Glutamatergic neuron (in vitro differentiated cells): ENCODE data around the gene OTX2. TPM values are rescaled to one million over a fixed set of nuclear protein-coding genes. Genes with fewer than 3 reads are reported as not detected.

ENCODE experiments used
- DNase-seq: peaks from one replicate; pipeline ENCODE4 v3.0.0; 2022
- H3K27ac Mint-ChIP-seq: one replicate; pipeline ENCODE4 v1.8.0; 2020; ENCODE audit warnings: mild to moderate bottlenecking, mixed read lengths, inconsistent platforms; ENCODE audit not compliant: unreplicated experiment
- H3K27me3 Mint-ChIP-seq: one replicate; pipeline ENCODE4 v1.8.0; 2020; ENCODE audit warnings: mild to moderate bottlenecking, moderate library complexity, mixed read lengths, inconsistent platforms; ENCODE audit not compliant: unreplicated experiment
- H3K36me3 Mint-ChIP-seq: one replicate; pipeline ENCODE4 v1.8.0; 2020; ENCODE audit warnings: mild to moderate bottlenecking, mixed read lengths, inconsistent platforms; ENCODE audit not compliant: unreplicated experiment
- H3K4me1 Mint-ChIP-seq: one replicate; pipeline ENCODE4 v1.8.0; 2020; ENCODE audit warnings: mild to moderate bottlenecking, low read depth, mixed read lengths, inconsistent platforms; ENCODE audit not compliant: unreplicated experiment
- H3K4me3 Mint-ChIP-seq: one replicate; pipeline ENCODE4 v1.8.0; 2020; ENCODE audit warnings: mild to moderate bottlenecking, mixed read lengths, inconsistent platforms; ENCODE audit not compliant: unreplicated experiment
- H3K9me3 Mint-ChIP-seq: one replicate; pipeline ENCODE4 v1.8.0; 2020; ENCODE audit warnings: mild to moderate bottlenecking, moderate library complexity, mixed read lengths, inconsistent platforms; ENCODE audit not compliant: unreplicated experiment
- CTCF ChIP-seq: fragments of 200-600 bp; sonication (generic); IDR thresholded peaks from one replicate; pipeline ENCODE4 v1.5.0; 2021; ENCODE audit not compliant: partially characterized antibody, unreplicated experiment
- total RNA-seq: library from RNA; stranded (reverse); fragmentation: NEBNext Ultra II Directional; extraction: Animal tissue kit (Norgen Biotek cat#: 25700); gene quantifications from one replicate; pipeline ENCODE4 v1.2.1, GENCODE V29; 2021; ENCODE audit not compliant: unreplicated experiment

The OTX2 gene
- total RNA-seq, 1 donor from 2014 or later, result 18.8 TPM

- DNase-seq, result no peak
- Mint-ChIP-seq H3K36me3 (no peaks in the 10 kb centered on the region), H3K27ac (no peak overlapping the region), H3K9me3 (peaks cover 6% of the 10 kb centered on the region), H3K4me1 (peaks cover 2% of the 10 kb centered on the region), H3K27me3 (peaks cover 25% of the 10 kb centered on the region), H3K4me3 (peak overlapping the region; percentile 14)
- no peak for TF ChIP-seq CTCF
These were observed 13.2 kb downstream of the OTX2 start for GRCh38 chr14:56797003-56797568.

DNA sequence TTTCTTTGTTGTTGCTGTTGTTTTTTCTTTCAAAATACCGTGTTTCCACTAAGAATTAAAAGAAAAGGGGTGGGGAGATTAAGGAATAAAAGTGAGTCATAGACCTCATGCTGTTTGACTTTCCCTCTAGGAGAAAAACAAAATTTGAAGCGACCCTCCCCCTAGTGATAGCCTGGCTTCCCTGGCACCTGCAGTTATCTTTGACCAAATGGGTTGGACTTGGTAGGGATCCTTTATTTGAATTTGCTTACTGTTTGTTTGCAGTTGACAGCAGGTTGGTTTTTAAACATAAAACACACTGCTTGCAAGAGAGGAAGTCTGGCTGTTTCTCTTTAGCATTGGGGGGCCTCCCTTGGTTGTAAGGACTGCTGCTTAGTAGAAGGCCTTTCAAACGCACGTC lies 14.0 kb downstream of the OTX2 start:
- no peak for DNase-seq
- Mint-ChIP-seq H3K4me1 (peaks cover 2% of the 10 kb centered on the region), H3K36me3 (no peaks in the 10 kb centered on the region), H3K4me3 (no peak overlapping the region), H3K27ac (no peak overlapping the region), H3K9me3 (peaks cover 6% of the 10 kb centered on the region), H3K27me3 (peaks cover 25% of the 10 kb centered on the region)
- no peak for TF ChIP-seq CTCF

- H3K9me3 Mint-ChIP-seq, result peaks cover 7% of the 10 kb centered on the region
- H3K36me3 Mint-ChIP-seq, result no peaks in the 10 kb centered on the region
- TF ChIP-seq CTCF, result no peak
- no peak overlapping the region for H3K4me3 Mint-ChIP-seq
- no peak overlapping the region for H3K27ac Mint-ChIP-seq
- H3K4me1 Mint-ChIP-seq, result no peaks in the 10 kb centered on the region
- DNase-seq, result no peak
- H3K27me3 Mint-ChIP-seq, result peaks cover 21% of the 10 kb centered on the region
These were observed 15.0 kb downstream of the OTX2 start for GRCh38 chr14:56795284-56795622.

- H3K4me3 Mint-ChIP-seq, result no peak overlapping the region
- H3K27me3 Mint-ChIP-seq, result peaks cover 21% of the 10 kb centered on the region
- no peak overlapping the region for H3K27ac Mint-ChIP-seq
- H3K9me3 Mint-ChIP-seq, result peaks cover 8% of the 10 kb centered on the region
- TF ChIP-seq CTCF, result no peak
- DNase-seq, result peak; percentile 33
- H3K4me1 Mint-ChIP-seq, result no peaks in the 10 kb centered on the region
- no peaks in the 10 kb centered on the region for H3K36me3 Mint-ChIP-seq
These were observed 15.6 kb downstream of the OTX2 start for GRCh38 chr14:56794557-56795283.

DNA sequence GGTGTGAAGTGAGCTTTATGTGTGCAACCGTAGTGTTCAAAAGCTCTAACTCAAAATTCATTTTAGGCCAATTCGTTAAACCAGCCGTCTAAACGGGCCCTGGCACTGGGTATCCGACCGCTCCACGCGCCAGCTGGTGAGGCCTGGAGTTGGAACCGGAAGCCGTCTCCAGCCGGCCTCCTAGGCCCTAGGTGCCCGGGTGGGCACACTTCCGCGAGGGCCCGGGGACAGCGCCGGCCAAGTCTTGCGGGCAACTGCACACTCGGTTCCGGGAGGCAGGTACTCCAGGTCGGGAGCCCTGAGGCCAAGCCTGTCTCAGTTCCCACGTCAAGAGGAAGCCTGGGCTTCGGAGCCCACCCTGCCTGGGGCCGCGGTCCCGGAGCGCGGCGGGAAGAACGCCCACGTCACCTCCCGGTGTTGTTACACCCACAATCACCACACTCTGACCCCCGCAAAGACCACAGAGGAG lies 16.2 kb downstream of the OTX2 start:
- Mint-ChIP-seq H3K4me3 (no peak overlapping the region), H3K9me3 (peaks cover 3% of the 10 kb centered on the region), H3K27ac (no peak overlapping the region), H3K4me1 (no peaks in the 10 kb centered on the region), H3K36me3 (no peaks in the 10 kb centered on the region), H3K27me3 (peaks cover 19% of the 10 kb centered on the region)
- TF ChIP-seq CTCF, result no peak
- peak; percentile 28 for DNase-seq
